ENCODE results near the gene PTGFRN.

PTGFRN gene

GRCh38 chr1:116944613-116945012 is 34.9 kb downstream of the PTGFRN start:
- no peak for TF ChIP-seq CTCF (IDR thresholded peaks at IDR 0.05; ENCODE audit: insufficient read depth, low read length, poor library complexity, severe bottlenecking)
- DNase-seq (ENCODE audit: extremely low read depth, insufficient read length) = no peak
- Histone ChIP-seq H3K36me3 (ENCODE audit: control insufficient read depth, insufficient read depth, low read length) (no peaks in the 10 kb centered on the region), H3K4me3 (replicated peaks; ENCODE audit: low read depth, low read length) (no peak overlapping the region), H3K27me3 (replicated peaks; ENCODE audit: control insufficient read depth, insufficient read depth, low read length) (peaks cover 3% of the 10 kb centered on the region; the same call in 1 of the 2 replicates)

GRCh38 chr1:116945421-116945820 is 35.7 kb downstream of the PTGFRN start:
- H3K36me3 ChIP-seq (ENCODE audit: control insufficient read depth, insufficient read depth, low read length) = no peaks in the 10 kb centered on the region
- no peak overlapping the region for H3K4me3 ChIP-seq (replicated peaks; ENCODE audit: low read depth, low read length)
- DNase-seq (ENCODE audit: extremely low read depth, insufficient read length) = no peak
- peaks cover 3% of the 10 kb centered on the region; the same call in 1 of the 2 replicates for H3K27me3 ChIP-seq (replicated peaks; ENCODE audit: control insufficient read depth, insufficient read depth, low read length)
- TF ChIP-seq CTCF (IDR thresholded peaks at IDR 0.05; ENCODE audit: insufficient read depth, low read length, poor library complexity, severe bottlenecking) = no peak

- DNase-seq (ENCODE audit: extremely low read depth, insufficient read length) = no peak
- TF ChIP-seq CTCF (IDR thresholded peaks at IDR 0.05; ENCODE audit: insufficient read depth, low read length, poor library complexity, severe bottlenecking) = no peak
- H3K36me3 ChIP-seq (ENCODE audit: control insufficient read depth, insufficient read depth, low read length) = no peaks in the 10 kb centered on the region
- H3K27me3 ChIP-seq (replicated peaks; ENCODE audit: control insufficient read depth, insufficient read depth, low read length) = peaks cover 3% of the 10 kb centered on the region; the same call in 1 of the 2 replicates
- no peak overlapping the region for H3K4me3 ChIP-seq (replicated peaks; ENCODE audit: low read depth, low read length)
These were observed 36.3 kb downstream of the PTGFRN start for GRCh38 chr1:116945996-116946395.

GRCh38 chr1:116947092-116947860 is 37.6 kb downstream of the PTGFRN start:
- H3K27me3 ChIP-seq (replicated peaks; ENCODE audit: control insufficient read depth, insufficient read depth, low read length) = peaks cover 1% of the 10 kb centered on the region; the same call in 1 of the 2 replicates
- no peak overlapping the region for H3K4me3 ChIP-seq (replicated peaks; ENCODE audit: low read depth, low read length)
- H3K36me3 ChIP-seq (ENCODE audit: control insufficient read depth, insufficient read depth, low read length) = no peaks in the 10 kb centered on the region
- TF ChIP-seq CTCF (IDR thresholded peaks at IDR 0.05; ENCODE audit: insufficient read depth, low read length, poor library complexity, severe bottlenecking) = no peak
- DNase-seq (ENCODE audit: extremely low read depth, insufficient read length) = no peak

- H3K4me3 ChIP-seq (replicated peaks; ENCODE audit: low read depth, low read length) = no peak overlapping the region
- no peaks in the 10 kb centered on the region for H3K36me3 ChIP-seq (ENCODE audit: control insufficient read depth, insufficient read depth, low read length)
- no peak for DNase-seq (ENCODE audit: extremely low read depth, insufficient read length)
- TF ChIP-seq CTCF (IDR thresholded peaks at IDR 0.05; ENCODE audit: insufficient read depth, low read length, poor library complexity, severe bottlenecking) = no peak
- H3K27me3 ChIP-seq (replicated peaks; ENCODE audit: control insufficient read depth, insufficient read depth, low read length) = peaks cover 1% of the 10 kb centered on the region; the same call in 1 of the 2 replicates
These were observed 38.3 kb downstream of the PTGFRN start for GRCh38 chr1:116948046-116948445.
